ENCODE data around the gene HDAC9.

DNA sequence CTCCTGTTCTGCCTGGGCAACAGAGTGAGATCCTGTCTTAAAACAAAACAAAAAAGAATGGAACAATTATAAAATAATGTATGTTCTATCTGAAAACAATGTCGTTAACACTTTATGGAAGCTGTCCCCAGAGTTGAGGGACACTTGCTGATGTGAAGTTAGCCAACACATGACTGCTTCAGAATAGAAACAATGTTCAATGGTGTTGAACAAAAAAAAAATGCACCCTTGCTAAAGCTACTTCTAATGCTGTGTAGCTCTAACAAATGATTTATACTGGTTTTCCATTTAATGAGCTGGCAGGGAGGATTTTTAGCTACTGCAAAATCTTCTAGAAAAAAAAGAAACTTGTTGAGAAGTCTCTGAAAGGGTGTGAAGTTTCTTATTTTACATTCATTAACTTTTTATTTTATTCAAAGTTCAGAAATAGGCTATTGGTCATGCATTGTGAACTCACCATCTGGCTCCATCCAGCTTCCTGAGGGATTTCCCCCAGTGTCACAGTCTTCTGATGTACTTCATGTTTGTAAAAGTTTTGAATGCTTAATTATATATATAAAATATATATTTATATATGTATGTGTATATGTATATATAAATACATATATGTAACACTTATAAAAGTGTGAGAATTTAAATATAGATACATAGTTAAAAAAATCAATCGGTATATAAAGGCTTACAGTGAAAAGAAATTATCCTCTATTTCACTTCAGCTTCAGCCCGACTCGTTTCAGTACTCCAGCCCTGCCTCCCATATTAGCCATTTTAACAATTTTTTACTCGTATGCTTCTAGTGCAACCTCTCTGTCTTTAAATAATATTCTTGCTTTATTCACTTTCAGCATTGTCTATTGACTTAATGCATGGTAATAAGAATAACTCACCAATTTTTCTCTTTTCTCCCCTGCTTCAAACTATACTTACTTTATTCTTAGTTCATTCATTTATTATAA is 35.0 kb downstream of the HDAC9 start:
- TF ChIP-seq CTCF (conservative IDR thresholded peaks at IDR 0.05; ENCODE audit: low read depth, low read length), result no peak
- no peak for TF ChIP-seq EZH2 (IDR thresholded peaks at IDR 0.05; ENCODE audit: borderline replicate concordance, low read depth, low read length, poor library complexity, severe bottlenecking)
